Measurements from ENCODE around the gene ATP23.

ATP23 gene

GRCh38 chr12:57958061-57958657, 16.8 kb downstream of the ATP23 start:
- DNase-seq (ENCODE audit: low spot score): no peak
- Histone ChIP-seq H3K36me3 (replicated peaks in 1 of 2; ENCODE audit: control insufficient read depth in 2 of 2, insufficient read depth in 2 of 2, low read length in 2 of 2) (peaks cover 0 to 2% of the 10 kb centered on the region in 2 donors), H4K8ac (ENCODE audit: low read depth, low read length) (no peak overlapping the region), H4K91ac (ENCODE audit: low read depth, low read length, poor library complexity) (no peak overlapping the region), H3K27ac (replicated peaks; ENCODE audit: low read length) (no peak overlapping the region), H3K4me1 (ENCODE audit: control insufficient read depth in 2 of 2, insufficient read depth in 1 of 2, low read depth in 1 of 2, low read length in 2 of 2) (peaks cover 0 to 2% of the 10 kb centered on the region in 2 donors), H3K9me3 (replicated peaks in 1 of 2; ENCODE audit: control insufficient read depth in 2 of 2, insufficient read depth in 1 of 2, low read depth in 1 of 2, low read length in 2 of 2) (peaks cover 0 to 2% of the 10 kb centered on the region in 2 donors), H2AFZ (ENCODE audit: low read length) (no peak overlapping the region), H3K18ac (ENCODE audit: low read length) (no peak overlapping the region), H3K4ac (ENCODE audit: low read length) (no peak overlapping the region), H3K79me1 (ENCODE audit: low read depth, low read length) (no peaks in the 10 kb centered on the region), H3K23ac (ENCODE audit: low read depth, low read length, poor library complexity) (no peak overlapping the region), H3K4me3 (ENCODE audit: low read length in 2 of 2) (no peak overlapping the region), H3K4me2 (ENCODE audit: insufficient read depth, low read length, poor library complexity, severe bottlenecking) (no peak overlapping the region), H2AK5ac (ENCODE audit: low read depth, low read length) (no peak overlapping the region), H2BK5ac (ENCODE audit: low read length) (no peak overlapping the region), H2BK12ac (ENCODE audit: low read length) (no peak overlapping the region), H3K9ac (ENCODE audit: low read depth, low read length, poor library complexity) (no peak overlapping the region), H2BK120ac (ENCODE audit: low read depth, low read length) (no peak overlapping the region), H3K14ac (ENCODE audit: low read length) (no peak overlapping the region), H3K27me3 (ENCODE audit: control insufficient read depth in 3 of 3, insufficient read depth in 3 of 3, low read depth in 1 of 3, low read length in 3 of 3) (no peaks in the 10 kb centered on the region), H2BK15ac (ENCODE audit: low read length) (no peak overlapping the region)
- WGBS, 2 donors (ENCODE audit: extremely low coverage in 2 of 2, insufficient read length in 2 of 2, insufficient replicate concordance in 1 of 2): no CpG with 5 or more reads among the region's 6 CpGs

GRCh38 chr12:57964421-57964820, 23.1 kb downstream of the ATP23 start:
- H2AK5ac ChIP-seq (ENCODE audit: low read depth, low read length): no peak overlapping the region
- no CpG with 5 or more reads among the region's 1 CpG for WGBS, 2 donors (ENCODE audit: extremely low coverage in 2 of 2, insufficient read length in 2 of 2, insufficient replicate concordance in 1 of 2)
- no peak overlapping the region for H3K4me3 ChIP-seq (ENCODE audit: low read length in 2 of 2)
- no peak overlapping the region for H3K14ac ChIP-seq (ENCODE audit: low read length)
- no peaks in the 10 kb centered on the region for H3K36me3 ChIP-seq (replicated peaks in 1 of 2; ENCODE audit: control insufficient read depth in 2 of 2, insufficient read depth in 2 of 2, low read length in 2 of 2)
- no peak overlapping the region for H3K23ac ChIP-seq (ENCODE audit: low read depth, low read length, poor library complexity)
- H3K18ac ChIP-seq (ENCODE audit: low read length): no peak overlapping the region
- no peaks in the 10 kb centered on the region for H3K27me3 ChIP-seq (ENCODE audit: control insufficient read depth in 3 of 3, insufficient read depth in 3 of 3, low read depth in 1 of 3, low read length in 3 of 3)
- H2BK15ac ChIP-seq (ENCODE audit: low read length): no peak overlapping the region
- H3K4ac ChIP-seq (ENCODE audit: low read length): no peak overlapping the region
- no peak overlapping the region for H4K8ac ChIP-seq (ENCODE audit: low read depth, low read length)
- H3K9ac ChIP-seq (ENCODE audit: low read depth, low read length, poor library complexity): no peak overlapping the region
- H3K9me3 ChIP-seq (replicated peaks in 1 of 2; ENCODE audit: control insufficient read depth in 2 of 2, insufficient read depth in 1 of 2, low read depth in 1 of 2, low read length in 2 of 2): no peaks in the 10 kb centered on the region
- no peak overlapping the region for H2BK120ac ChIP-seq (ENCODE audit: low read depth, low read length)
- H2BK12ac ChIP-seq (ENCODE audit: low read length): no peak overlapping the region
- no peak overlapping the region for H3K27ac ChIP-seq (replicated peaks; ENCODE audit: low read length)
- no peak overlapping the region for H3K4me2 ChIP-seq (ENCODE audit: insufficient read depth, low read length, poor library complexity, severe bottlenecking)
- no peak overlapping the region for H4K91ac ChIP-seq (ENCODE audit: low read depth, low read length, poor library complexity)
- no peak overlapping the region for H2BK5ac ChIP-seq (ENCODE audit: low read length)
- DNase-seq (ENCODE audit: low spot score): no peak
- no peaks in the 10 kb centered on the region for H3K79me1 ChIP-seq (ENCODE audit: low read depth, low read length)
- peak overlapping the region; percentile 60 for H2AFZ ChIP-seq (ENCODE audit: low read length)
- H3K4me1 ChIP-seq (ENCODE audit: control insufficient read depth in 2 of 2, insufficient read depth in 1 of 2, low read depth in 1 of 2, low read length in 2 of 2): no peaks in the 10 kb centered on the region

- H4K91ac ChIP-seq (ENCODE audit: low read depth, low read length, poor library complexity): no peak overlapping the region
- H3K27ac ChIP-seq (replicated peaks; ENCODE audit: low read length): no peak overlapping the region
- H3K18ac ChIP-seq (ENCODE audit: low read length): no peak overlapping the region
- no peaks in the 10 kb centered on the region for H3K79me1 ChIP-seq (ENCODE audit: low read depth, low read length)
- no peak overlapping the region for H3K14ac ChIP-seq (ENCODE audit: low read length)
- H3K36me3 ChIP-seq (replicated peaks in 1 of 2; ENCODE audit: control insufficient read depth in 2 of 2, insufficient read depth in 2 of 2, low read length in 2 of 2): no peaks in the 10 kb centered on the region
- no peak overlapping the region for H2BK15ac ChIP-seq (ENCODE audit: low read length)
- no peak for DNase-seq (ENCODE audit: low spot score)
- H3K4ac ChIP-seq (ENCODE audit: low read length): no peak overlapping the region
- H3K27me3 ChIP-seq (ENCODE audit: control insufficient read depth in 3 of 3, insufficient read depth in 3 of 3, low read depth in 1 of 3, low read length in 3 of 3): no peaks in the 10 kb centered on the region
- no peak overlapping the region for H2AK5ac ChIP-seq (ENCODE audit: low read depth, low read length)
- no peak overlapping the region for H3K4me2 ChIP-seq (ENCODE audit: insufficient read depth, low read length, poor library complexity, severe bottlenecking)
- H3K9me3 ChIP-seq (replicated peaks in 1 of 2; ENCODE audit: control insufficient read depth in 2 of 2, insufficient read depth in 1 of 2, low read depth in 1 of 2, low read length in 2 of 2): no peaks in the 10 kb centered on the region
- H3K9ac ChIP-seq (ENCODE audit: low read depth, low read length, poor library complexity): no peak overlapping the region
- H2AFZ ChIP-seq (ENCODE audit: low read length): peak overlapping the region; percentile 73
- no peak overlapping the region for H3K23ac ChIP-seq (ENCODE audit: low read depth, low read length, poor library complexity)
- H2BK5ac ChIP-seq (ENCODE audit: low read length): no peak overlapping the region
- no peak overlapping the region for H2BK12ac ChIP-seq (ENCODE audit: low read length)
- no peak overlapping the region for H3K4me3 ChIP-seq (ENCODE audit: low read length in 2 of 2)
- no peaks in the 10 kb centered on the region for H3K4me1 ChIP-seq (ENCODE audit: control insufficient read depth in 2 of 2, insufficient read depth in 1 of 2, low read depth in 1 of 2, low read length in 2 of 2)
- no peak overlapping the region for H4K8ac ChIP-seq (ENCODE audit: low read depth, low read length)
- no peak overlapping the region for H2BK120ac ChIP-seq (ENCODE audit: low read depth, low read length)
- no CpG with 5 or more reads among the region's 8 CpGs for WGBS, 2 donors (ENCODE audit: extremely low coverage in 2 of 2, insufficient read length in 2 of 2, insufficient replicate concordance in 1 of 2)
Observed at GRCh38 chr12:57965766-57966165, 24.4 kb downstream of the ATP23 start.

GRCh38 chr12:57966536-57966935, 25.2 kb downstream of the ATP23 start:
- no peak overlapping the region for H3K9ac ChIP-seq (ENCODE audit: low read depth, low read length, poor library complexity)
- no peaks in the 10 kb centered on the region for H3K27me3 ChIP-seq (ENCODE audit: control insufficient read depth in 3 of 3, insufficient read depth in 3 of 3, low read depth in 1 of 3, low read length in 3 of 3)
- no peak overlapping the region for H3K4ac ChIP-seq (ENCODE audit: low read length)
- no peak overlapping the region for H4K91ac ChIP-seq (ENCODE audit: low read depth, low read length, poor library complexity)
- H3K4me2 ChIP-seq (ENCODE audit: insufficient read depth, low read length, poor library complexity, severe bottlenecking): no peak overlapping the region
- H2BK5ac ChIP-seq (ENCODE audit: low read length): no peak overlapping the region
- no peak overlapping the region for H3K14ac ChIP-seq (ENCODE audit: low read length)
- H2BK120ac ChIP-seq (ENCODE audit: low read depth, low read length): no peak overlapping the region
- no peaks in the 10 kb centered on the region for H3K9me3 ChIP-seq (replicated peaks in 1 of 2; ENCODE audit: control insufficient read depth in 2 of 2, insufficient read depth in 1 of 2, low read depth in 1 of 2, low read length in 2 of 2)
- H3K4me1 ChIP-seq (ENCODE audit: control insufficient read depth in 2 of 2, insufficient read depth in 1 of 2, low read depth in 1 of 2, low read length in 2 of 2): no peaks in the 10 kb centered on the region
- H2BK12ac ChIP-seq (ENCODE audit: low read length): no peak overlapping the region
- no peak overlapping the region for H3K27ac ChIP-seq (replicated peaks; ENCODE audit: low read length)
- no peak overlapping the region for H2BK15ac ChIP-seq (ENCODE audit: low read length)
- H2AFZ ChIP-seq (ENCODE audit: low read length): no peak overlapping the region
- H3K18ac ChIP-seq (ENCODE audit: low read length): no peak overlapping the region
- no peak for DNase-seq (ENCODE audit: low spot score)
- no peak overlapping the region for H3K4me3 ChIP-seq (ENCODE audit: low read length in 2 of 2)
- H4K8ac ChIP-seq (ENCODE audit: low read depth, low read length): no peak overlapping the region
- no peak overlapping the region for H3K23ac ChIP-seq (ENCODE audit: low read depth, low read length, poor library complexity)
- H2AK5ac ChIP-seq (ENCODE audit: low read depth, low read length): no peak overlapping the region
- H3K79me1 ChIP-seq (ENCODE audit: low read depth, low read length): no peaks in the 10 kb centered on the region
- no peaks in the 10 kb centered on the region for H3K36me3 ChIP-seq (replicated peaks in 1 of 2; ENCODE audit: control insufficient read depth in 2 of 2, insufficient read depth in 2 of 2, low read length in 2 of 2)
